Measurements from ENCODE around the gene SMAD4. TPM values are rescaled to one million over a fixed set of nuclear protein-coding genes. Genes with fewer than 3 reads are reported as not detected.

The SMAD4 gene
- polyA plus RNA-seq, 1 experiment, result 85.8 TPM

- Histone ChIP-seq H3K27me3 (ENCODE audit: control insufficient read depth, insufficient read depth, low read length) (no peaks in the 10 kb centered on the region), H3K4me3 (ENCODE audit: low read depth, low read length) (peak overlapping the region; percentile 2; the same call in 1 of the 2 replicates), H3K36me3 (ENCODE audit: control insufficient read depth, insufficient read depth, low read length) (no peaks in the 10 kb centered on the region)
- POLR2A ChIA-PET, result no interaction called here
- no peak for DNase-seq (ENCODE audit: low read depth)
- TF ChIP-seq, protein P1, sequence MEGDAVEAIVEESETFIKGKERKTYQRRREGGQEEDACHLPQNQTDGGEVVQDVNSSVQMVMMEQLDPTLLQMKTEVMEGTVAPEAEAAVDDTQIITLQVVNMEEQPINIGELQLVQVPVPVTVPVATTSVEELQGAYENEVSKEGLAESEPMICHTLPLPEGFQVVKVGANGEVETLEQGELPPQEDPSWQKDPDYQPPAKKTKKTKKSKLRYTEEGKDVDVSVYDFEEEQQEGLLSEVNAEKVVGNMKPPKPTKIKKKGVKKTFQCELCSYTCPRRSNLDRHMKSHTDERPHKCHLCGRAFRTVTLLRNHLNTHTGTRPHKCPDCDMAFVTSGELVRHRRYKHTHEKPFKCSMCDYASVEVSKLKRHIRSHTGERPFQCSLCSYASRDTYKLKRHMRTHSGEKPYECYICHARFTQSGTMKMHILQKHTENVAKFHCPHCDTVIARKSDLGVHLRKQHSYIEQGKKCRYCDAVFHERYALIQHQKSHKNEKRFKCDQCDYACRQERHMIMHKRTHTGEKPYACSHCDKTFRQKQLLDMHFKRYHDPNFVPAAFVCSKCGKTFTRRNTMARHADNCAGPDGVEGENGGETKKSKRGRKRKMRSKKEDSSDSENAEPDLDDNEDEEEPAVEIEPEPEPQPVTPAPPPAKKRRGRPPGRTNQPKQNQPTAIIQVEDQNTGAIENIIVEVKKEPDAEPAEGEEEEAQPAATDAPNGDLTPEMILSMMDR (IDR thresholded peaks at IDR 0.05; ENCODE audit: insufficient read depth, low read depth, low read length), result no peak
- CTCF ChIA-PET, result interaction anchor here (0.8 to 1.5 kb wide), 4 partner anchors 9 to 225 kb away, joined by 3 to 6 read pairs (median 4); partner anchors contain the start of gene MRO
Observed at GRCh38 chr18:51044928-51045585, 15.0 kb downstream of the SMAD4 start.

GRCh38 chr18:51048190-51048589, 18.2 kb downstream of the SMAD4 start:
- no peak overlapping the region for H3K4me3 ChIP-seq (ENCODE audit: low read depth, low read length)
- no peak for DNase-seq (ENCODE audit: low read depth)
- ChIA-PET CTCF (interaction anchor here (0.6 to 1.2 kb wide), 2 partner anchors 228 to 930 kb away, joined by 3 read pairs; no protein-coding TSS in a partner anchor), POLR2A (no interaction called here)
- no peaks in the 10 kb centered on the region for H3K27me3 ChIP-seq (ENCODE audit: control insufficient read depth, insufficient read depth, low read length)
- TF ChIP-seq, protein P1 (IDR thresholded peaks at IDR 0.05; ENCODE audit: insufficient read depth, low read depth, low read length), result no peak
- no peaks in the 10 kb centered on the region for H3K36me3 ChIP-seq (ENCODE audit: control insufficient read depth, insufficient read depth, low read length)

DNA sequence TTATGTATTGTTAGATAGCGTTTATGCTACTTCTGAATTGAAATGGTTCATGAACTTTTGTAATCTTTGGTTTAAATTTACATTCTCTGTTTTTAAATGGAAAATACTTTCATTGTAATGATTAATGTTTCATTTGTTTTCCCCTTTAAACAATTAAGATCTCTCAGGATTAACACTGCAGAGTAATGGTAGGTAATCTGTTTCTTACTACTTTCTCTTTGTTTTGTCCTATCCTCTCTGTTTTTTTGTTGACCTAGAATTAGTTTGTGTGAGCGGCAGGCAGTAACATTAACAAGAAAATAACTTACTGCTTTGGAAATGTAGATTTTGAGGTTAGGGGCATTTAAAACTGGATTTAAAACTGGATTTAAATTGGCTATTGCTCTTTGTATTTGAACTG, 19.1 kb downstream of the SMAD4 start:
- ChIA-PET CTCF (interaction anchor here (3.2 kb wide), 3 partner anchors 12 to 229 kb away, joined by 18 to 24 read pairs (median 21); partner anchors contain the start of gene MRO), POLR2A (no interaction called here)
- no peaks in the 10 kb centered on the region for H3K27me3 ChIP-seq (ENCODE audit: control insufficient read depth, insufficient read depth, low read length)
- TF ChIP-seq, protein P1 (IDR thresholded peaks at IDR 0.05; ENCODE audit: insufficient read depth, low read depth, low read length), result no peak
- no peak for DNase-seq (ENCODE audit: low read depth)
- no peaks in the 10 kb centered on the region for H3K36me3 ChIP-seq (ENCODE audit: control insufficient read depth, insufficient read depth, low read length)
- no peak overlapping the region for H3K4me3 ChIP-seq (ENCODE audit: low read depth, low read length)

GRCh38 chr18:51051105-51051712, 21.2 kb downstream of the SMAD4 start:
- H3K27me3 ChIP-seq (ENCODE audit: control insufficient read depth, insufficient read depth, low read length), result no peaks in the 10 kb centered on the region
- no peak for DNase-seq (ENCODE audit: low read depth)
- POLR2A ChIA-PET, result no interaction called here

DNA sequence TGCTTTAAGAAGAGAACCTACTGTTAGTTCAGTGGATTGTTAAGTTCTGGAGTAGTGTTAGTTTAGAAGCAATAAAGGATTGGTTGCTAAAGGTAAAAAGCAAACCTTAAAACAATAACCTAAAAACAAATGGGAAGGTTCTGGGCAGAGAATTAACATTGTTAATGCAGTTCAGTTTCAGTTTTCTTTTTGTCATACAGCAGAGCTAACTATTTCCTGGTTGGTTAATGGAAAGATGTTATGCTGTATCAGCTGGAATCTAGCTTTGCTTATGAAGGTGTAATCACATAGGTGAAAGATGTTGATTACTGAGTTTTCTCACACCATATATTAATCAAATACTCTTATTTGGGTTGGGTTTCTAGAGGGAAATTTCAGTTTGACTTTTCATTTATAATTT, 23.8 kb downstream of the SMAD4 start:
- TF ChIP-seq, protein P1 (IDR thresholded peaks at IDR 0.05; ENCODE audit: insufficient read depth, low read depth, low read length), result no peak
- Histone ChIP-seq H3K4me3 (ENCODE audit: low read depth, low read length) (no peak overlapping the region), H3K27me3 (ENCODE audit: control insufficient read depth, insufficient read depth, low read length) (no peaks in the 10 kb centered on the region), H3K36me3 (ENCODE audit: control insufficient read depth, insufficient read depth, low read length) (peaks cover 1% of the 10 kb centered on the region; the same call in 1 of the 2 replicates)
- ChIA-PET POLR2A (no interaction called here), CTCF (interaction anchor here (0.9 to 1.8 kb wide), 4 partner anchors 9 to 234 kb away, joined by 3 to 9 read pairs (median 4); partner anchors contain the start of gene MRO)
- no peak for DNase-seq (ENCODE audit: low read depth)

More at GRCh38 chr18:51051105-51051712, 21.2 kb downstream of the SMAD4 start:
- H3K4me3 ChIP-seq (ENCODE audit: low read depth, low read length), result no peak overlapping the region
- no peaks in the 10 kb centered on the region for H3K36me3 ChIP-seq (ENCODE audit: control insufficient read depth, insufficient read depth, low read length)
- CTCF ChIA-PET, result interaction anchor here (0.6 to 3.2 kb wide), 27 partner anchors 8 to 1460 kb away, joined by 3 to 24 read pairs (median 4); partner anchors contain the start of genes ME2 and MRO
- TF ChIP-seq, protein P1 (IDR thresholded peaks at IDR 0.05; ENCODE audit: insufficient read depth, low read depth, low read length), result peak; percentile 88
